ENCODE data around the gene EIF4E3.

The EIF4E3 gene

GRCh38 chr3:71657831-71658530, 67.2 kb downstream of the EIF4E3 start:
- TF ChIP-seq CTCF (IDR thresholded peaks at IDR 0.05) = no peak

DNA sequence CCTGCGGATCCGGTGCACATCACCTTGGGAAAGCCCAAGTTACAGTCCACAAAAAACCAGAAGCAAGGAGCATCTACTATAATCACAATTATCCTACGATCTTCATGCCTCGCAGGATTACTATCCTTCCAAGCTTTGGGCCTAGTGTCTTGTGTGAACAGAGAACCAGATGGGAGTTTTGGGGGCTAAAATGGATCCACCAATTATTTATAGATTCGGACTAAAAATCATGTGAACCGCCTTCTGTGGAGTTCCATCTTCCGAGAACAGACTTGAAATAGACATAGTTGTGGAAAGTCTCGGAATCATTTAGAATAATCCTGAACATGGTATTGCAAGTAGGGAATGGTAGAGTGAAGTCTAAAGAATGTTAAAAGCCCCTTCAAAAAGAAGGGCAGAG, 70.1 kb downstream of the EIF4E3 start:
- no peak for TF ChIP-seq CTCF (IDR thresholded peaks at IDR 0.05)

- TF ChIP-seq CTCF (IDR thresholded peaks at IDR 0.05) = no peak
Measured at GRCh38 chr3:71653414-71653807, 71.8 kb downstream of the EIF4E3 start.

GRCh38 chr3:71652781-71653413, 72.3 kb downstream of the EIF4E3 start:
- peak; percentile 60 for TF ChIP-seq CTCF (IDR thresholded peaks at IDR 0.05)

DNA sequence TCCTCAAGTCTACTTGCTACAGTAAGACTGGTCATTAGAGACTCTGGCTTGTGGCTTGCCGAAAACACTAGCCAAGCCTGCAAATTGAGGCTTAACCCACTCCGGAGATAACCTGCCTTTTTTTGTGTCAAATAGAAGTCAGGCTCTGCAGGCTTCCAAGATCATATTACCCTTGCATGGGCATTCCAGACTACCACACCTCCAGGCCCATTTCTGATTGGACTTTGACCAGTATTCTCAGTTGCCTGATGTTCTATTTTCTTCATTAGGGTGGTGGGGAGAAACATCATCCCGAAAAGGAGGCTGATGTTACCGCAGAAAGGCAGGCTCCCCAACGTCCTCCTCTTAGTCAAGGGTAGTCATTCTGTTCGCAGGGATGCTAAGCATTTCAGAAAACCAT, 73.6 kb downstream of the EIF4E3 start:
- no peak for TF ChIP-seq CTCF (IDR thresholded peaks at IDR 0.05)

DNA sequence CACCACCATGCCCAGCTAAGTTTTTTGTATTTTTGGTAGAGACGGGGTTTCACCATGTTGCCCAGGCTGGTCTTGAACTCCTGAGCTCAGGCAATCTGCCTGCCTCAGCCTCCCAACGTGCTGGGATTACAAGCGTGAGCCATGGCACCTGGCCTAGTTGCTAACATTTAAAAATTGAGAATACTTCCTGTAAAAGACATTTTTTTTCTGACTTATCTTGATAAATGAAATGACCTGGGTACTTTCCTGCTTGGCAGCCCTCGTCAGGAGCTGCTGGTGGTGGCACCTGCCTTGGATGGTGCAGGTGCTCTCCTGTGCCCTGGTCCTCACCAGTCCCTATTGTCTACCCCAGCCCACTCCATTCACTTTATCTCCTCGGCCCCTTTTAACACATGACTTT, 74.8 kb downstream of the EIF4E3 start:
- TF ChIP-seq CTCF (IDR thresholded peaks at IDR 0.05) = no peak

GRCh38 chr3:71649757-71650156, 75.4 kb downstream of the EIF4E3 start:
- TF ChIP-seq CTCF (IDR thresholded peaks at IDR 0.05) = no peak

Measured in LNCAP (cell line).